Mesodermal cell (in vitro differentiated cells): ENCODE measurements around the gene FAM13A. TPM values are rescaled to one million over a fixed set of nuclear protein-coding genes. Genes with fewer than 3 reads are reported as not detected.

Experiments
- H3K27ac ChIP-seq: 2 replicates; pipeline ENCODE4 v1.7.0; 2013; ENCODE audit warnings: mild to moderate bottlenecking, low read depth, low read length, moderate library complexity; ENCODE audit not compliant: severe bottlenecking
- H3K36me3 ChIP-seq: 2 replicates; pipeline ENCODE4 v1.7.1; 2013; ENCODE audit warnings: mild to moderate bottlenecking, low read length, moderate library complexity; ENCODE audit not compliant: control insufficient read depth, insufficient read depth
- H3K4me1 ChIP-seq: one replicate; pipeline ENCODE4 v1.7.1; 2013; ENCODE audit warnings: mild to moderate bottlenecking, low read length; ENCODE audit not compliant: insufficient read depth, control insufficient read depth, poor library complexity, severe bottlenecking
- H3K4me3 ChIP-seq: 2 replicates; pipeline ENCODE4 v1.7.0; 2013; ENCODE audit warnings: low read length, control low read depth, mild to moderate bottlenecking; ENCODE audit not compliant: insufficient read depth, poor library complexity, severe bottlenecking; ENCODE audit errors: extremely low read depth
- H3K9me3 ChIP-seq: 2 replicates; pipeline ENCODE4 v1.7.1; 2013; ENCODE audit warnings: mild to moderate bottlenecking, low read length, moderate library complexity; ENCODE audit not compliant: control insufficient read depth
- WGBS, 2 experiments: methylation state at CpG; one replicate each; pipeline ENCODE4 v1.1.5; 2013; ENCODE audit warnings: missing lambda C conversion rate in 2 of 2; ENCODE audit not compliant: insufficient coverage in 2 of 2; 5-methylcytosine and 5-hydroxymethylcytosine counted together
- polyA plus RNA-seq, 2 experiments: library from polyadenylated mRNA; stranded (reverse); fragments of 50-300 nt; gene quantifications; one replicate each; pipeline ENCODE4 v1.2.3, GENCODE V29; 2013

Gene FAM13A
- 10.9 TPM for polyA plus RNA-seq (2013, experiment 1 of 2)
- 11.4 TPM for polyA plus RNA-seq (2013, experiment 2 of 2)

- no peaks in the 10 kb centered on the region for H3K36me3 ChIP-seq
- WGBS, 2 experiments, result 0 to 3% methylated on average over 7 of the region's 9 CpGs
- H3K9me3 ChIP-seq, result no peaks in the 10 kb centered on the region
- H3K4me3 ChIP-seq, result peak within 1 kb of the TSS; percentile 48
- H3K4me1 ChIP-seq, result peaks cover 10% of the 10 kb centered on the region
- peak within 1 kb of the TSS; percentile 81 for H3K27ac ChIP-seq
Observed at GRCh38 chr4:89056953-89057398, at the start of gene FAM13A. Gene FAM13A (minus strand): TSS chr4:89057185. CDS start chr4:89056964, 221 bp downstream.

- Histone ChIP-seq H3K27ac (no peak overlapping the region), H3K4me1 (no peaks in the 10 kb centered on the region), H3K36me3 (no peaks in the 10 kb centered on the region), H3K9me3 (peaks cover 4% of the 10 kb centered on the region), H3K4me3 (no peak overlapping the region)
- WGBS, 2 experiments, result 84 to 93% methylated on average over 4 to 6 of the region's 6 CpGs
Observed at GRCh38 chr4:89105726-89106125, 48.7 kb upstream of the FAM13A start.

GRCh38 chr4:89101256-89102161, 44.5 kb upstream of the FAM13A start:
- H3K36me3 ChIP-seq, result no peaks in the 10 kb centered on the region
- H3K9me3 ChIP-seq, result no peaks in the 10 kb centered on the region
- H3K27ac ChIP-seq, result no peak overlapping the region
- H3K4me1 ChIP-seq, result no peaks in the 10 kb centered on the region
- no peak overlapping the region for H3K4me3 ChIP-seq
- WGBS, 2 experiments, result 93 to 99% methylated on average over 6 to 8 of the region's 11 CpGs

GRCh38 chr4:89100853-89101252, 43.9 kb upstream of the FAM13A start:
- Histone ChIP-seq H3K4me1 (no peaks in the 10 kb centered on the region), H3K36me3 (no peaks in the 10 kb centered on the region), H3K27ac (no peak overlapping the region), H3K9me3 (no peaks in the 10 kb centered on the region), H3K4me3 (no peak overlapping the region)
- 89 to 90% methylated on average over 2 of the region's 3 CpGs for WGBS, 2 experiments

GRCh38 chr4:89099471-89099870, 42.5 kb upstream of the FAM13A start:
- Histone ChIP-seq H3K9me3 (no peaks in the 10 kb centered on the region), H3K4me3 (no peak overlapping the region), H3K4me1 (no peaks in the 10 kb centered on the region), H3K27ac (no peak overlapping the region), H3K36me3 (no peaks in the 10 kb centered on the region)
- no CpG with 5 or more reads among the region's 1 CpG for WGBS, 2 experiments

GRCh38 chr4:89099034-89099433, 42.0 kb upstream of the FAM13A start:
- no CpG with 5 or more reads among the region's 2 CpGs for WGBS, 2 experiments
- no peaks in the 10 kb centered on the region for H3K4me1 ChIP-seq

GRCh38 chr4:89078300-89078699, 21.3 kb upstream of the FAM13A start:
- WGBS, 2 experiments, result 100% methylated on average over 1 of the region's 1 CpG; no CpG with 5 or more reads in 1 of the 2 experiments
- Histone ChIP-seq H3K4me1 (no peaks in the 10 kb centered on the region), H3K9me3 (no peaks in the 10 kb centered on the region), H3K27ac (no peak overlapping the region), H3K4me3 (no peak overlapping the region), H3K36me3 (no peaks in the 10 kb centered on the region)

More at GRCh38 chr4:89099034-89099433, 42.0 kb upstream of the FAM13A start:
- H3K36me3 ChIP-seq, result no peaks in the 10 kb centered on the region
- H3K4me3 ChIP-seq, result no peak overlapping the region
- no peaks in the 10 kb centered on the region for H3K9me3 ChIP-seq
- no peak overlapping the region for H3K27ac ChIP-seq

GRCh38 chr4:89077761-89078160, 20.8 kb upstream of the FAM13A start:
- Histone ChIP-seq H3K27ac (no peak overlapping the region), H3K36me3 (no peaks in the 10 kb centered on the region), H3K4me1 (no peaks in the 10 kb centered on the region), H3K4me3 (no peak overlapping the region), H3K9me3 (no peaks in the 10 kb centered on the region)

GRCh38 chr4:89072921-89073320, 15.9 kb upstream of the FAM13A start:
- no peaks in the 10 kb centered on the region for H3K36me3 ChIP-seq
- H3K4me3 ChIP-seq, result no peak overlapping the region
- 88% methylated on average over 1 of the region's 1 CpG; no CpG with 5 or more reads in 1 of the 2 experiments for WGBS, 2 experiments
- no peak overlapping the region for H3K27ac ChIP-seq
- H3K9me3 ChIP-seq, result no peaks in the 10 kb centered on the region
- H3K4me1 ChIP-seq, result no peaks in the 10 kb centered on the region

GRCh38 chr4:89071311-89071710, 14.3 kb upstream of the FAM13A start:
- no CpG with 5 or more reads among the region's 3 CpGs for WGBS, 2 experiments
- no peaks in the 10 kb centered on the region for H3K9me3 ChIP-seq
- no peaks in the 10 kb centered on the region for H3K4me1 ChIP-seq

GRCh38 chr4:89070041-89070440, 13.1 kb upstream of the FAM13A start:
- H3K27ac ChIP-seq, result no peak overlapping the region
- H3K36me3 ChIP-seq, result no peaks in the 10 kb centered on the region
- H3K4me1 ChIP-seq, result no peaks in the 10 kb centered on the region
- no peaks in the 10 kb centered on the region for H3K9me3 ChIP-seq
- 80% methylated on average over 1 of the region's 2 CpGs; no CpG with 5 or more reads in 1 of the 2 experiments for WGBS, 2 experiments
- no peak overlapping the region for H3K4me3 ChIP-seq

More at GRCh38 chr4:89071311-89071710, 14.3 kb upstream of the FAM13A start:
- H3K36me3 ChIP-seq, result no peaks in the 10 kb centered on the region
- no peak overlapping the region for H3K27ac ChIP-seq
- no peak overlapping the region for H3K4me3 ChIP-seq
